ENCODE results near the gene DDX11.

GRCh38 chr12:31035967-31036665 is 37.5 kb upstream of the DDX11 start:
- no peak for TF ChIP-seq CTCF (conservative IDR thresholded peaks at IDR 0.05)
- TF ChIP-seq ZFX (IDR thresholded peaks at IDR 0.05), result no peak

All from C4-2B (cell line).